OCI-LY1 (cell line): ENCODE measurements around the gene SDHA.

Experiments used
- EZH2 ChIP-seq: fragments of 200-600 bp; sonication (generic), shearing (Covaris generic); IDR thresholded peaks from 2 replicates; pipeline ENCODE4 v1.8.0; 2017; ENCODE audit warnings: borderline replicate concordance, mixed run types, mild to moderate bottlenecking, antibody characterized with exemption, low read length, moderate library complexity, mixed read lengths
- TF ChIP-seq, protein P1 (sequence below): fragments of 200-600 bp; sonication (generic), shearing (Covaris generic); IDR thresholded peaks from 2 replicates; pipeline ENCODE4 v1.5.1; 2017; ENCODE audit warnings: mild to moderate bottlenecking, antibody characterized with exemption, low read length, moderate library complexity, mixed read lengths

DNA sequence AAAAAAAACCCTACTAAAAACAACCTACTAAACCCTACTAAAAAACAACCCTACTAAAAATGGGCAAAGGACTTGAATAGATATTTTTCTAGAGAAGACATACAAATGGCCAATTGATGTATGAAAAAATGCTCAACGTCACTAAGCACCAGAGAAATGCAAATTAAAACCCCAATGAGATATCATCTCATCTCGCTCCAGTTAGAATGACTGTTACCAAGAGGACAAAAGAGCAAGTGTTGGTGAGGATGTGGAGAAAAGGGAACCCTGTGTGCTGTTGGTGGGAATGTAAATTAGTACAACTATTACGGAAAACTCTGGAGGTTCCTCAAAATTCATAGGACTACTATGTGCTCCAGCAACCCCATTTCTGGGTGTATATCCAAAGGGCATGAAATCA is 10.8 kb downstream of the SDHA start:
- TF ChIP-seq, protein P1, sequence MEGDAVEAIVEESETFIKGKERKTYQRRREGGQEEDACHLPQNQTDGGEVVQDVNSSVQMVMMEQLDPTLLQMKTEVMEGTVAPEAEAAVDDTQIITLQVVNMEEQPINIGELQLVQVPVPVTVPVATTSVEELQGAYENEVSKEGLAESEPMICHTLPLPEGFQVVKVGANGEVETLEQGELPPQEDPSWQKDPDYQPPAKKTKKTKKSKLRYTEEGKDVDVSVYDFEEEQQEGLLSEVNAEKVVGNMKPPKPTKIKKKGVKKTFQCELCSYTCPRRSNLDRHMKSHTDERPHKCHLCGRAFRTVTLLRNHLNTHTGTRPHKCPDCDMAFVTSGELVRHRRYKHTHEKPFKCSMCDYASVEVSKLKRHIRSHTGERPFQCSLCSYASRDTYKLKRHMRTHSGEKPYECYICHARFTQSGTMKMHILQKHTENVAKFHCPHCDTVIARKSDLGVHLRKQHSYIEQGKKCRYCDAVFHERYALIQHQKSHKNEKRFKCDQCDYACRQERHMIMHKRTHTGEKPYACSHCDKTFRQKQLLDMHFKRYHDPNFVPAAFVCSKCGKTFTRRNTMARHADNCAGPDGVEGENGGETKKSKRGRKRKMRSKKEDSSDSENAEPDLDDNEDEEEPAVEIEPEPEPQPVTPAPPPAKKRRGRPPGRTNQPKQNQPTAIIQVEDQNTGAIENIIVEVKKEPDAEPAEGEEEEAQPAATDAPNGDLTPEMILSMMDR = no peak
- TF ChIP-seq EZH2 = no peak
